Hepatocyte (in vitro differentiated cells): ENCODE data around the gene THSD4. TPM values are rescaled to one million over a fixed set of nuclear protein-coding genes. Genes with fewer than 3 reads are reported as not detected.

Source experiments
- DNase-seq: peaks from one replicate; pipeline ENCODE4 v3.0.0-alpha.2; 2016; ENCODE audit warnings: low spot score
- H2AFZ ChIP-seq: fragments of 200-600 bp; sonication (generic); 2 replicates; pipeline ENCODE4 v1.6.0; 2016; ENCODE audit warnings: antibody characterized with exemption, mild to moderate bottlenecking
- H3K27ac ChIP-seq: fragments of 200-600 bp; sonication (generic); 2 replicates; pipeline ENCODE4 v1.5.1; 2016; ENCODE audit warnings: mild to moderate bottlenecking
- H3K27me3 ChIP-seq: fragments of 200-600 bp; sonication (generic); 2 replicates; pipeline ENCODE4 v1.6.1; 2016
- H3K36me3 ChIP-seq: fragments of 200-600 bp; sonication (generic); replicated peaks from 2 replicates; pipeline ENCODE4 v1.5.1; 2016; ENCODE audit warnings: low read depth; ENCODE audit not compliant: insufficient read depth
- H3K4me1 ChIP-seq: fragments of 200-600 bp; sonication (generic); 2 replicates; pipeline ENCODE4 v1.5.1; 2016; ENCODE audit warnings: mild to moderate bottlenecking, moderate library complexity; ENCODE audit not compliant: insufficient read depth
- H3K4me2 ChIP-seq: fragments of 200-600 bp; sonication (generic); 2 replicates; pipeline ENCODE4 v1.6.0; 2016
- H3K4me3 ChIP-seq: fragments of 200-600 bp; sonication (generic); 2 replicates; pipeline ENCODE4 v1.5.1; 2016; ENCODE audit warnings: mild to moderate bottlenecking
- H3K79me2 ChIP-seq: fragments of 200-600 bp; sonication (generic); 2 replicates; pipeline ENCODE4 v1.6.0; 2017; ENCODE audit warnings: mild to moderate bottlenecking
- H3K9me2 ChIP-seq: fragments of 200-600 bp; sonication (generic); replicated peaks from 2 replicates; pipeline ENCODE4 v1.6.0; 2017; ENCODE audit warnings: mild to moderate bottlenecking; ENCODE audit not compliant: insufficient read depth
- H3K9me3 ChIP-seq: fragments of 200-600 bp; sonication (generic); 2 replicates; pipeline ENCODE4 v1.5.1; 2016; ENCODE audit warnings: low read depth, mild to moderate bottlenecking
- H4K20me1 ChIP-seq: fragments of 200-600 bp; sonication (generic); 2 replicates; pipeline ENCODE4 v1.6.0; 2016; ENCODE audit warnings: mild to moderate bottlenecking; ENCODE audit not compliant: insufficient read depth, poor library complexity, severe bottlenecking
- CTCF ChIP-seq: fragments of 200-600 bp; sonication (generic); IDR thresholded peaks from 2 replicates; pipeline ENCODE4 v1.5.1; 2016; ENCODE audit warnings: antibody characterized with exemption, mild to moderate bottlenecking; ENCODE audit not compliant: poor library complexity
- EZH2 ChIP-seq: fragments of 200-600 bp; sonication (generic); IDR thresholded peaks from 2 replicates; pipeline ENCODE4 v1.6.1; 2016; ENCODE audit warnings: antibody characterized with exemption, mild to moderate bottlenecking, borderline replicate concordance
- EZH2phosphoT487 ChIP-seq: fragments of 200-600 bp; sonication (generic); IDR thresholded peaks from one replicate; pipeline ENCODE4 v1.6.1; 2018; ENCODE audit warnings: antibody characterized with exemption, mild to moderate bottlenecking, low read depth, moderate library complexity; ENCODE audit not compliant: unreplicated experiment, severe bottlenecking
- WGBS: methylation state at CpG from one replicate; pipeline ENCODE4 v1.1.6; 2016; ENCODE audit warnings: low lambda C conversion rate; ENCODE audit errors: missing lambda C conversion rate; 5-methylcytosine and 5-hydroxymethylcytosine counted together
- polyA plus RNA-seq: library from polyadenylated mRNA; unstranded; fragments of >200 nt; fragmentation: Nextera tagmentation; extraction: Ambion mirVana; gene quantifications from 2 replicates; pipeline ENCODE4 v1.2.1, GENCODE V29; 2016
- total RNA-seq: library from RNA; depleted of rRNA; stranded (reverse); fragments of >200 nt; gene quantifications from 2 replicates; pipeline ENCODE4 v1.2.3, GENCODE V29; 2014

The THSD4 gene
- total and polyA plus RNA-seq, 2 experiments from 2014 or later: 4.3 to 7.0 TPM

DNA sequence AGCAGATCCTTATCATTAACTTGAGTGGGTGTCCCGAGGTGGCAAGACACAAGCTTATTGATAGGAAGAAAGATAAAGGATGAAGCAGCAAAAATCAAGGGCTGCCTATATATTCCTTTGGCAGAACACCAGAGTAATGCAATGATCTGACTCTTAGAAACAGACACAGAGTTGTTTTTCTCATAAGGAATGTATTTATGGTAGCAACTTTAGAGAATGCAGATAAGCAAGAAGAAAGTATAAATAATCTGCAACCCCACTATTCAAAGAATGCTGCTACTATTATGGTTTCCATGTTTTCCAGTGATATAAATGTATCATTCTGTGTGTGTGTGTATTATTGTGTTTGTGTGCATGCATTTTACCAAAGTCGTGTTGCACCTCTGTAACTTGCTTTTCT, 208.3 kb downstream of the THSD4 start:
- no peak for TF ChIP-seq EZH2phosphoT487
- no peak for TF ChIP-seq EZH2

GRCh38 chr15:71325481-71325880, 210.2 kb downstream of the THSD4 start:
- Histone ChIP-seq H3K9me2 (no peaks in the 10 kb centered on the region), H3K79me2 (no peaks in the 10 kb centered on the region), H3K4me3 (no peak overlapping the region), H3K27me3 (no peaks in the 10 kb centered on the region), H3K4me1 (peaks cover 8% of the 10 kb centered on the region), H3K4me2 (no peak overlapping the region), H3K27ac (no peak overlapping the region), H4K20me1 (no peaks in the 10 kb centered on the region), H3K36me3 (no peaks in the 10 kb centered on the region), H2AFZ (no peak overlapping the region), H3K9me3 (no peaks in the 10 kb centered on the region)
- no peak for DNase-seq
- 85% methylated on average over 1 of the region's 1 CpG for WGBS
- TF ChIP-seq EZH2 (no peak), CTCF (no peak), EZH2phosphoT487 (no peak)

More for the DNA sequence above, 208.3 kb downstream of the THSD4 start:
- no peaks in the 10 kb centered on the region for H3K79me2 ChIP-seq
- no peak overlapping the region for H2AFZ ChIP-seq
- H3K36me3 ChIP-seq: no peaks in the 10 kb centered on the region
- H3K27ac ChIP-seq: no peak overlapping the region
- no peaks in the 10 kb centered on the region for H3K27me3 ChIP-seq
- no peak overlapping the region for H3K4me2 ChIP-seq
- no peaks in the 10 kb centered on the region for H4K20me1 ChIP-seq
- no peaks in the 10 kb centered on the region for H3K9me3 ChIP-seq
- H3K9me2 ChIP-seq: no peaks in the 10 kb centered on the region
- H3K4me3 ChIP-seq: no peak overlapping the region
- 57% methylated on average over 2 of the region's 2 CpGs for WGBS
- DNase-seq: no peak
- H3K4me1 ChIP-seq: no peaks in the 10 kb centered on the region

- H3K4me2 ChIP-seq: no peak overlapping the region
- DNase-seq: peak; percentile 36
- no peaks in the 10 kb centered on the region for H3K9me3 ChIP-seq
- WGBS: 85% methylated on average over 3 of the region's 3 CpGs
- TF ChIP-seq EZH2: no peak
- no peak for TF ChIP-seq CTCF
- no peak for TF ChIP-seq EZH2phosphoT487
- H3K4me3 ChIP-seq: no peak overlapping the region
- H3K79me2 ChIP-seq: no peaks in the 10 kb centered on the region
- H3K9me2 ChIP-seq: no peaks in the 10 kb centered on the region
- H4K20me1 ChIP-seq: no peaks in the 10 kb centered on the region
- H3K4me1 ChIP-seq: peaks cover 8% of the 10 kb centered on the region
- H2AFZ ChIP-seq: no peak overlapping the region
- no peaks in the 10 kb centered on the region for H3K36me3 ChIP-seq
- H3K27ac ChIP-seq: peak overlapping the region; percentile 74
- H3K27me3 ChIP-seq: no peaks in the 10 kb centered on the region
These were observed 213.2 kb downstream of the THSD4 start for GRCh38 chr15:71328453-71328852.

DNA sequence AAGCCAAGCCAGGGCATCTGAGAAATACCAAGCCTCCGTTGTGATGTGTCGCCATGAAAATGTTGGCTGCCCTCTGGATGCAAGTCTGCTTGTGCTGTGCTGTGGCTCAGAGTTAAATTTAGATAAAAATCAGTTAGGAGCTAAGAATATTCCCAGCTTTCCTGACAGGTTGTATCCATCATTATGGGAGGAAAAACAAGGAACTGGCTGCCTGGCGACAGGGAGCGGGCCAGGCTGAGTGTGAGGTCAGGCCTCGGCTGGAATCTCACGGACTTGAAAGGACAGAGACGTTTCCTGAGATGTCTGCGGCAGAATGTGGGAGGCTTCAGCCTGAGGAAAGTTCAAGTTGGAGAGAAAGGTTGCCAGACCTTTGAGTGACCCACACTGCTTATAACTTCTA, 213.8 kb downstream of the THSD4 start:
- no peak for TF ChIP-seq EZH2
- no peak for TF ChIP-seq CTCF
- TF ChIP-seq EZH2phosphoT487: no peak
- Histone ChIP-seq H3K27me3 (no peaks in the 10 kb centered on the region), H3K4me1 (peaks cover 8% of the 10 kb centered on the region), H3K79me2 (no peaks in the 10 kb centered on the region), H3K36me3 (no peaks in the 10 kb centered on the region), H3K9me2 (no peaks in the 10 kb centered on the region), H4K20me1 (no peaks in the 10 kb centered on the region), H3K4me2 (no peak overlapping the region), H3K9me3 (no peaks in the 10 kb centered on the region), H2AFZ (no peak overlapping the region), H3K27ac (peak overlapping the region; percentile 74), H3K4me3 (no peak overlapping the region)
- DNase-seq: no peak
- 89% methylated on average over 8 of the region's 8 CpGs for WGBS
